HG02970 (cell line): ENCODE data around the gene ZNF516.

Experiments
- ATAC-seq: cut with Tn5 transposase; IDR thresholded peaks from one replicate; pipeline ENCODE4 v1.9.1; 2021; ENCODE audit warnings: mild to moderate bottlenecking, moderate library complexity, moderate number of reproducible peaks; ENCODE audit not compliant: unreplicated experiment, low FRiP score

Gene ZNF516

GRCh38 chr18:76515576-76515975 lies 20.5 kb upstream of the ZNF516 start:
- no peak for ATAC-seq

- ATAC-seq = no peak
Measured at GRCh38 chr18:76514573-76514972, 19.5 kb upstream of the ZNF516 start.

GRCh38 chr18:76507830-76508385 lies 12.9 kb upstream of the ZNF516 start:
- no peak for ATAC-seq

- no peak for ATAC-seq
Measured at GRCh38 chr18:76506974-76507764, 12.1 kb upstream of the ZNF516 start.

GRCh38 chr18:76506395-76506794 lies 11.4 kb upstream of the ZNF516 start:
- ATAC-seq = no peak

GRCh38 chr18:76505614-76506013 lies 10.6 kb upstream of the ZNF516 start:
- no peak for ATAC-seq

GRCh38 chr18:76504749-76505148 lies 9.7 kb upstream of the ZNF516 start:
- ATAC-seq = no peak

- ATAC-seq = no peak
Measured at GRCh38 chr18:76503649-76504386, 8.8 kb upstream of the ZNF516 start.

- no peak for ATAC-seq
Measured at GRCh38 chr18:76502551-76502950, 7.5 kb upstream of the ZNF516 start.

GRCh38 chr18:76499637-76500340 lies 4.7 kb upstream of the ZNF516 start:
- peak; percentile 79 for ATAC-seq

GRCh38 chr18:76499021-76499420 lies 4.0 kb upstream of the ZNF516 start:
- no peak for ATAC-seq

GRCh38 chr18:76498064-76498463 lies 3.0 kb upstream of the ZNF516 start:
- ATAC-seq = no peak

GRCh38 chr18:76497021-76497420 lies 2.0 kb upstream of the ZNF516 start:
- no peak for ATAC-seq

GRCh38 chr18:76496194-76496890 lies 1.3 kb upstream of the ZNF516 start:
- ATAC-seq = no peak

GRCh38 chr18:76495435-76496193 lies 572 bp upstream of the ZNF516 start:
- no peak for ATAC-seq

GRCh38 chr18:76494231-76495005 lies 624 bp downstream of the ZNF516 start:
- ATAC-seq = no peak

- ATAC-seq = peak; percentile 17
Measured at GRCh38 chr18:76493213-76494161, 1.6 kb downstream of the ZNF516 start.
